MCF 10A (cell line): Measurements from ENCODE around the gene NOD2. TPM values are rescaled to one million over a fixed set of nuclear protein-coding genes. Genes with fewer than 3 reads are reported as not detected.
A peak's percentile ranks its signal among the peaks of the same experiment; 100 is the strongest.

Source experiments
- BruUV-seq: library from RNA; stranded (reverse); fragments of 400-500 nt; replicated peaks from 2 replicates; lab custom pipeline; 2021; lab: Mats Ljungman, UMichigan
- CTCF ChIA-PET: fragments of 300-600 bp; sonication (Branson Sonifier 250); formaldehyde crosslinking; extraction: SDS; loops from one replicate; lab custom pipeline; 2021; ENCODE audit warnings: antibody characterized with exemption, inconsistent platforms; lab: Yijun Ruan, JAX
- POLR2A ChIA-PET: fragments of 300-600, 350-650 bp; sonication (Branson Sonifier 250); formaldehyde crosslinking; extraction: SDS; loops from one replicate; lab custom pipeline; 2020; ENCODE audit warnings: antibody characterized with exemption, inconsistent platforms; lab: Yijun Ruan, JAX
- DNase-seq: peaks from one replicate; pipeline ENCODE4 v3.0.0-alpha.2; 2018; ENCODE audit not compliant: unreplicated experiment
- H3K27ac Mint-ChIP-seq: one replicate; pipeline ENCODE4 v1.8.0; 2022; ENCODE audit warnings: mild to moderate bottlenecking, low read depth, mixed read lengths; ENCODE audit not compliant: unreplicated experiment
- H3K27me3 Mint-ChIP-seq: one replicate; pipeline ENCODE4 v1.8.0; 2022; ENCODE audit warnings: mixed read lengths; ENCODE audit not compliant: insufficient read depth, unreplicated experiment
- H3K36me3 Mint-ChIP-seq: one replicate; pipeline ENCODE4 v1.8.0; 2022; ENCODE audit warnings: mild to moderate bottlenecking, moderate library complexity, mixed read lengths; ENCODE audit not compliant: insufficient read depth, unreplicated experiment
- H3K4me1 Mint-ChIP-seq: one replicate; pipeline ENCODE4 v1.8.0; 2022; ENCODE audit warnings: mixed read lengths; ENCODE audit not compliant: insufficient read depth, unreplicated experiment
- H3K4me3 Mint-ChIP-seq: one replicate; pipeline ENCODE4 v1.8.0; 2022; ENCODE audit warnings: mild to moderate bottlenecking, moderate library complexity, mixed read lengths; ENCODE audit not compliant: unreplicated experiment
- H3K9me3 Mint-ChIP-seq: one replicate; pipeline ENCODE4 v1.8.0; 2022; ENCODE audit warnings: mixed read lengths; ENCODE audit not compliant: unreplicated experiment
- intact Hi-C: fragments of 100-400 bp; cut with micrococcal nuclease; formaldehyde crosslinking; loops from 2 replicates; pipeline ENCODE4 v1.14.1; 2022
- total RNA-seq: library from RNA; stranded (reverse); gene quantifications from 2 replicates; pipeline ENCODE4 v1.2.3, GENCODE V29; 2022
- TF ChIP-seq, protein P1 (sequence below): fragments of 200-600 bp; IDR thresholded peaks from one replicate; pipeline ENCODE4 v1.8.0; 2022; ENCODE audit warnings: antibody characterized with exemption, mild to moderate bottlenecking; ENCODE audit not compliant: unreplicated experiment

Gene NOD2
- total RNA-seq, 1 experiment from 2014 or later, result 1.7 TPM

DNA sequence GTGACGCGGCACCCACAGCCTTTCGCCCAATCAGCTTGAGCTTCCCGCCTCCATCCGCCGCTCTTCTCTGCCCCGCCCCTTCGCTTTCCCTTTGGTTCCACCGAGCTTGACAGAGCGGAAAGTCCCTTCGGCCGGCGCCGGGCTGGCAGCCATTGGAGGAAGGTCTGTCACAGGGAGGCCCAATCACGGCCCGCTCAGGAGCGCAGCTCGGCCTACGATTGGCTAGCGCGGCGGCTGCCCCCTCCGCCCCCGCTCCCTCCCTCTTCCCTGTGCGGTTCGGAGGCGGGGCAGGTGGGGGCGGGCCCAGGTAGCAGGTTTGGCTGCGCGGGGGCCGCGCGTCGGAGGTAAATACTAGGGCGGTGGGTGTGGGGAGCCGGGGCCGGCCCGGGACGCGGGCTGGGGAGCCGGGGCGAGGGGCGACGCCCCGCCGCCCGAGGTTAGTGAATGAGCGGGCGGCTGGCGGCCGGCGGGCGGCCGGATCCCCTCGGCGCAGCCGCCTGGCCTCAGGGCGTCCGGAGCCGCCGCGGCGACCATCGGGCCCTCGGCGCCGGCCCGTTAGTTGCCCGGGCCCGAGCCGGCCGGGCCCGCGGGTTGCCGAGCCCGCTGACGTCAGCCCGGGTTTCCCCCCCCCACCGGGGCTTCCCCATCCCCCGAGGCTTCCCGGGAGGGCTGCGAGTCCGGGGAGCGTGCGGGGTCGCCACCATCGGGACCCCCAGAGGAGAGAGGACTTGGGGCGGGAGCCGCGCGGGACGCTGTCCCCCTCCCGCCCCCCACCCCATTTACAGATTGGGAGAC, 48.6 kb downstream of the NOD2 start, which contains the start of gene CYLD:
TSS of gene CYLD (plus strand) at position 306 of the 795 bp plus-strand sequence. CDS start 7,613 bp downstream, outside the sequence.
- no peaks in the 10 kb centered on the region for H3K9me3 Mint-ChIP-seq
- intact Hi-C loops, result loop anchor here (1.0 kb wide), 1 partner anchor 43 kb away; no protein-coding TSS in a partner anchor
- peak within 1 kb of the TSS; percentile 73 for H3K4me3 Mint-ChIP-seq
- ChIA-PET POLR2A (interaction anchor here (0.6 to 3.3 kb wide), 21 partner anchors 8 to 547 kb away, joined by 3 to 30 read pairs (median 4); partner anchors contain the start of gene SNX20), CTCF (interaction anchor here (0.6 to 11.6 kb wide), 9 partner anchors 16 to 388 kb away, joined by 3 to 251 read pairs (median 3); no protein-coding TSS in a partner anchor)
- H3K36me3 Mint-ChIP-seq, result peaks cover 8% of the 10 kb centered on the region
- H3K27ac Mint-ChIP-seq, result peak within 1 kb of the TSS; percentile 91
- peaks cover 42% of the 10 kb centered on the region for H3K4me1 Mint-ChIP-seq
- TF ChIP-seq, protein P1, sequence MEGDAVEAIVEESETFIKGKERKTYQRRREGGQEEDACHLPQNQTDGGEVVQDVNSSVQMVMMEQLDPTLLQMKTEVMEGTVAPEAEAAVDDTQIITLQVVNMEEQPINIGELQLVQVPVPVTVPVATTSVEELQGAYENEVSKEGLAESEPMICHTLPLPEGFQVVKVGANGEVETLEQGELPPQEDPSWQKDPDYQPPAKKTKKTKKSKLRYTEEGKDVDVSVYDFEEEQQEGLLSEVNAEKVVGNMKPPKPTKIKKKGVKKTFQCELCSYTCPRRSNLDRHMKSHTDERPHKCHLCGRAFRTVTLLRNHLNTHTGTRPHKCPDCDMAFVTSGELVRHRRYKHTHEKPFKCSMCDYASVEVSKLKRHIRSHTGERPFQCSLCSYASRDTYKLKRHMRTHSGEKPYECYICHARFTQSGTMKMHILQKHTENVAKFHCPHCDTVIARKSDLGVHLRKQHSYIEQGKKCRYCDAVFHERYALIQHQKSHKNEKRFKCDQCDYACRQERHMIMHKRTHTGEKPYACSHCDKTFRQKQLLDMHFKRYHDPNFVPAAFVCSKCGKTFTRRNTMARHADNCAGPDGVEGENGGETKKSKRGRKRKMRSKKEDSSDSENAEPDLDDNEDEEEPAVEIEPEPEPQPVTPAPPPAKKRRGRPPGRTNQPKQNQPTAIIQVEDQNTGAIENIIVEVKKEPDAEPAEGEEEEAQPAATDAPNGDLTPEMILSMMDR, result no peak
- BruUV-seq, result no TSS peak
- H3K27me3 Mint-ChIP-seq, result no peaks in the 10 kb centered on the region
- DNase-seq, result peak; percentile 100

DNA sequence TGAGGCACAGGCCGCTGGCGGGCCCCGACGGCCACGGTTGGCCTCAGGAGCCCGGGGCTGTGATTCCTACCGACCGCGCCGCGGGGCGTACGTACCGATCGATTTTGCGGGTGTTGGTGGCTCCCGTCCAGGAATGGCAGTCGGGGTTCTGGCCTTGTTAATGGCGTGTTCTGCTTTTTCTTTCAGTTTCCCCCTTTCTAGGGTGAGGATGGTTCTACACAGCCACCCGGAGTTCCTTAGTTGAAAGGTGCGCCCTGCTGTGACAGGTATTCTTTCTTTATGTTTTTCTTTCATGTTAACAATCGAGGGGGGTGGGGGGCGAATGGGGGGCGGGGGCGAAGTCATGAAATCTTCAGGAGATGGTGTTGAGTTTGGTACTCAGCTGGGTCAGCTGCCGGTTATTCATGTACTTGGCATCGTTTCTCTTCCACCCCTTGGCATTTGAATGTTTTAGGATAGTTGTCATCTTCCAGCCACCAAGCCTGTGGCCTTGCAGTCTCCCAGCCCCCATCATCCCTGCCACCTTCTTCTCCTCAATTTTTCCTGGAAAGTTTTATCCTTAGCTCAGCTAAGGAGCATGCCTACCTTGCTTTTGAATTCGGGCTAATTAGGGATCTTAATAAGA, 49.3 kb downstream of the NOD2 start:
- Mint-ChIP-seq H3K4me3 (peak overlapping the region; percentile 73), H3K27ac (peak overlapping the region; percentile 91), H3K9me3 (no peaks in the 10 kb centered on the region), H3K4me1 (peaks cover 42% of the 10 kb centered on the region), H3K27me3 (no peaks in the 10 kb centered on the region), H3K36me3 (peaks cover 8% of the 10 kb centered on the region)
- ChIA-PET CTCF (interaction anchor here (1.1 to 11.6 kb wide), 2 partner anchors 16 to 74 kb away, joined by 3 to 251 read pairs; no protein-coding TSS in a partner anchor), POLR2A (interaction anchor here (1.1 to 3.3 kb wide), 2 partner anchors 46 to 77 kb away, joined by 3 to 20 read pairs; no protein-coding TSS in a partner anchor)
- DNase-seq, result peak; percentile 23
- TF ChIP-seq, protein P1, result no peak
- BruUV-seq, result no TSS peak
- intact Hi-C loops, result no loop called here

DNA sequence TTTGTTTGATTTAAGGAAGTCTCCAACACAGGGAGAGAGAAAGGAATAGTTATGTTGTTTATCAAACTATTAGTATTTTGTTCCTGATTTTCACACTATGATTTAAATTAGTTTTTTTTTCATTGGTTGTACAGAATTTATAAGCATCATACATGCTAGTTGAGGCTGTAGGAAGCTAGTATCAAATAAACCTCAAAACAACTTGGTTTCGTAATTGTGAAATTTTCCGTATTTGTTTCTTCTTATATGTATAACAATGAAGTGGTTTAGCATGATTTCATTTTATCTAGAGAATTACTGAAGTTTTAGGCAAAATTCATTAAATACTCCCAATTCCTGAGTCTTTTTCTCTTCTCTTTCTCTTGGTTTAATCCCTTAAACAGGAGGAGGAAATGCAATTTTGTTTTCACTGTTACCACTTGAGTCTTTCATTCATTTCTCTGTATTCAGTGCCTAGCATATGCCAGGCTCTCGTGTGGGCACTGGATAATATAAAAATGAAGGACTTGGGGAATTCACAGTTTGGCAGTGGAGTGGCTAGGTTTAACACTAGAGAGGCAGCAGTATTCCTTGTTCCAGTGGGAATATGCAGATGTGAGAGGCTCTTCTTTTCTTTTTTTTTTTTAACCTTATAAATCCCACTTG, 50.3 kb downstream of the NOD2 start:
- POLR2A ChIA-PET, result interaction anchor here (0.7 to 3.3 kb wide), 10 partner anchors 13 to 385 kb away, joined by 3 to 20 read pairs (median 4); no protein-coding TSS in a partner anchor
- intact Hi-C loops, result no loop called here
- Mint-ChIP-seq H3K27ac (peak overlapping the region; percentile 91), H3K27me3 (no peaks in the 10 kb centered on the region), H3K4me1 (peaks cover 42% of the 10 kb centered on the region), H3K4me3 (peak overlapping the region; percentile 73), H3K9me3 (no peaks in the 10 kb centered on the region), H3K36me3 (peaks cover 8% of the 10 kb centered on the region)
- TF ChIP-seq, protein P1, result no peak
- BruUV-seq, result no TSS peak
- CTCF ChIA-PET, result interaction anchor here (0.6 to 11.6 kb wide), 11 partner anchors 15 to 1144 kb away, joined by 3 to 251 read pairs (median 3); no protein-coding TSS in a partner anchor
- no peak for DNase-seq
